Stimulated activated CD4-positive, alpha-beta T cell treated with anti-CD3 and anti-CD28 coated beads, Interleukin-12 subunit alpha, Interleukin-12 subunit beta, amount 100 ng/mL, for 4 hours (primary cell): ENCODE data around the gene TMEM143.

Experiments used
- DNase-seq: peaks from one replicate; pipeline ENCODE4 v3.0.0-alpha.2; 2020

TMEM143 gene

GRCh38 chr19:48290771-48291488 is 72.8 kb downstream of the TMEM143 start:
- DNase-seq: peak; percentile 69

GRCh38 chr19:48290401-48290770 is 73.4 kb downstream of the TMEM143 start:
- DNase-seq: no peak

GRCh38 chr19:48287748-48288147 is 76.0 kb downstream of the TMEM143 start:
- DNase-seq: no peak

- no peak for DNase-seq
These were observed 78.8 kb downstream of the TMEM143 start for GRCh38 chr19:48284896-48285295.

GRCh38 chr19:48283908-48284307 is 79.8 kb downstream of the TMEM143 start:
- DNase-seq: no peak
